HG03039 (cell line): ENCODE results near the gene GCNA.

ENCODE experiments used
- ATAC-seq: cut with Tn5 transposase; IDR thresholded peaks from one replicate; pipeline ENCODE4 v1.9.1; 2021; ENCODE audit warnings: mild to moderate bottlenecking, moderate library complexity; ENCODE audit not compliant: unreplicated experiment

Gene GCNA

GRCh38 chrX:71578253-71579135 is at the start of gene GCNA:
TSS of gene GCNA (plus strand) at chrX:71578437. CDS start at chrX:71580822, 2,385 bp downstream.
- ATAC-seq = no peak

- ATAC-seq = no peak
Observed at GRCh38 chrX:71532078-71532752, 46.0 kb upstream of the GCNA start.

GRCh38 chrX:71532753-71533425 is 45.3 kb upstream of the GCNA start, which contains the start of gene OGT:
TSS of gene OGT (plus strand) at chrX:71533104. CDS start at chrX:71533300, 196 bp downstream.
- peak; percentile 61 for ATAC-seq

GRCh38 chrX:71533516-71533850 is 44.8 kb upstream of the GCNA start:
- no peak for ATAC-seq

DNA sequence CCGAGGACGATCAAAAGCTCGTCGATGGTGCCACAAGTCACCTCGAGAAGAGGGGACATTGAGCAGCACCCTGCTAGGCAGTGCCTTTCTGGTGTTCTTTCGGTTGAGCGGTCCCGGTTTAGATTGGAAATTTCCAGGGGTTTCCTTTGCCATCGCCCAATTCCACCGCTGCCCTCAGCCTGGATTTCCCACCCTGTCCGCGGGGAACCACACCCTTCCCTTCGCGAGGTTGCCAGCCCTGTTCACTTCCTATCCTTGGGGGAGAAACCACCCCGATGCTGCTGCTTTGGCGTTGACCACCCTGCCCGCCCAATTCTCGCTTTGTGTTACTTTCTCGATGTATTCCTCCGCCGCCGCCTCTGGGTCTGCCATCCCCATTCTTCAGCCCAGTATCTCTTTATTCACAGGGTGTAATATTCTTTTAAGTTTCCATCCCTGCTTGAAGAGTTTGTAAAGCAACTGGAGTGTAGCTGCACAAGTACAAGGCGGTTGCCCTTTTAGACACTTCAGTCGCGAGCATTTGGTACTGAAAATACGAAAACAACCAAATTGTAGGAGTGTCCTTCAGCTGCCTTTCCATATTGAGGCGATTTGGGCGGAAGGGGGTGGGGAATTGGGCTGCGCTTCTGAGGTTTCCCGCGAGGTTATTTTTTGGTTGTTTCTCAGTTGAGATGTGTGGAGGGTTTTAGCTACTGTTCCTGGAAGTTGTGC is 44.2 kb upstream of the GCNA start:
- ATAC-seq = no peak

- ATAC-seq = no peak
Observed at GRCh38 chrX:71534773-71535544, 43.3 kb upstream of the GCNA start.

GRCh38 chrX:71536285-71536684 is 42.0 kb upstream of the GCNA start:
- no peak for ATAC-seq

DNA sequence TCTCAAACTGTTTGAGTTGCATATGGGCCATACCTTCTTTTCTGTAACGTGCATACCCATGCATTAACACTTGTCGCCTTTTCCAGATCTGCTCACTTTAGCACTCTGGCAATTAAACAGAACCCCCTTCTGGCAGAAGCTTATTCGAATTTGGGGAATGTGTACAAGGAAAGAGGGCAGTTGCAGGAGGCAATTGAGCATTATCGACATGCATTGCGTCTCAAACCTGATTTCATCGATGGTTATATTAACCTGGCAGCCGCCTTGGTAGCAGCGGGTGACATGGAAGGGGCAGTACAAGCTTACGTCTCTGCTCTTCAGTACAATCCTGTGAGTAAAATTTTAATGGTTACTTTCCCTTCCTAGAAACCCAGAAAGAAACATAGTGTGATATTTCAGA is 40.5 kb upstream of the GCNA start:
- ATAC-seq = no peak

- peak; percentile 13 for ATAC-seq
Observed at GRCh38 chrX:71540801-71541200, 37.4 kb upstream of the GCNA start.

DNA sequence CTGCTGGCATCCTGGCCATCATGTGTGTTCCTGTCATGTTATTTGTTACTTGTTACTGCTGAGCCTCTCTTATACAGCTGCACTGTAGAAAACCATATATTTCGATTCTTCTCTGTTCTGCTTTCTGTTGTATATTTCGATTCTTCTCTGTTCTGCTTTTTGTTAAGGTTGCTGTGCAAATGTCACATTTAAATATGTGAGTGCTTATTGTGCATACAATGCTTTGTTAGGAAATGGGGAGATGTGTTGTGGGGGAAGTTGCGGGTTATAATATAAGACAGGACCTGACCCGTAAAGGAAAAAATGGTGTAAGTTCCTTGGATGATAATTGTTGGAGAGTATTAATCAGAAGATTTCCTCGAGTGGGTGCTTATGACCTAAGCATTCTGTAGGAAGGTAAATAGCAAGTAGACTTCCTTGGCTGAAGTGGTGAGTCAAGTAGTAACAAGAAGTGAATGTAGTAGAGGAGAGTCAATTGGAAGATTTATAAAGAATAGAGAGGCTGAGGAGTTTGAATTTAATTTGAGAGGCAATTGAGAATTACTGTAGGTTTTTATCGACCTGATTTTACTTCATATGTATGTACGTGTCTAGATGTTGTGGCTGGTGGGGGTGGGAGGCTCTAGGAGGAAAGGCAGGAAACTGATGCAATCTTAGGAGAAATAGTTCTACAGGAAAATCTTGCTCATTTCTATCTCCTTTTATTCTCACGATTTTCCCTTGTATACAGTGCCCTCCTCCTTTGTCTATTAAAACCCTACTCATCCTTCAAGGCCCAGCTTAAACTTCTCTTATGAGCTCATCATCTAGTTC is 36.8 kb upstream of the GCNA start:
- ATAC-seq = peak; percentile 62

DNA sequence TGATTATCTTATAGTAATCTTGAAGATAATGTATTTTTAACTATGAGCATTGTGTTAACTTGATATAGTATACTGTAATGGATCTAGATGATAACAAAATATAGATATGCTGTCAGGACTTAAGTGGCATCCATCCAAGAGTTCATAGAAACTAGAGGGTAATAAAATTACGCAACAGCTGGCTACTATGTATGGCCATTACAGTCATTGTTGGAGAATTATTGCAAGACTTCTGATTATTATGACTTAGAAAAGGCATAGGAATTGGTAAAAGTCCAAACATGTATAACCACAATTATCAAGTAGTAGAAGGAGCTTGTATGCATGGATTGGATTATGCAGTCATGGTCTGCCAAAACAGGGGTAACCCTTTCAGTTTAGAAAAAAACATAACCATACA is 35.8 kb upstream of the GCNA start:
- no peak for ATAC-seq

DNA sequence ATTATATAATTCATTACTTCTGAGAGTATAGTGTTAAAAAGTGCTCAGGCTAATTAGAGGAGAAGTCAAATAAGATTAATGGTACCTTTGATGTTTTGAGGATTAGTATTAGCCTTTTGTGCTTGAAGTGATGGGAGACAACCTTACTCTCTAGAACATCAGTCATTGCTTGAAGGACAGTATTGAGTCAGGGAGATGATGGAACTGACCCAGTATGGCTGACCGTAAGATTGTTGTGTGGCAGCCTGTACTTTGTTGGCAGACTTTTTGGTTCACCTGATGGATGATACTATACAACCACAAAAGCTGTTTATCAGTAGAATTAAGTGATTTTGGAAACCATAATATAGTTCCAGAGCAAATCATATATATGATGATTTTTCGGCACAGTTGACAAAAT is 35.4 kb upstream of the GCNA start:
- no peak for ATAC-seq

GRCh38 chrX:71543316-71543715 is 34.9 kb upstream of the GCNA start:
- ATAC-seq = no peak

DNA sequence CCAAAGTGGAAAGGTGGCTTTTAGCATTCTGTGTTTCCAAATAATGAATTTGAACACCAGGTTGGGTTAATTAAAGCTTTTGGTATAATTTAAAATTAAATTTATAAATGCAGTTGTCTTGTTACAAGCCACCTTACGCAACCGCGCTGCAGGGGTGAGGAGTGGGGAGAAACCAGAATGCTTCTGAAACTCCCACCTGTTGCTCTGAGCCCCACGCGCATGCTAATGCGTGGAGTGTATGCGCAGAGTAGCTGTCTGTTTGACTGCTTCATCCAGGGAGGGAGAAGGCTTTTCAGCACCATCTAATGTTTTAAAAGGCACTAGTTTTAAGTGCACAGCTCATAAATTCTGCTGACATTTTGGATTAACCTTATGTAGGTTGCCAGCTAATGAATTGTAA is 32.9 kb upstream of the GCNA start:
- no peak for ATAC-seq

GRCh38 chrX:71546879-71547278 is 31.4 kb upstream of the GCNA start:
- ATAC-seq = no peak

GRCh38 chrX:71547339-71547738 is 30.9 kb upstream of the GCNA start:
- ATAC-seq = no peak

DNA sequence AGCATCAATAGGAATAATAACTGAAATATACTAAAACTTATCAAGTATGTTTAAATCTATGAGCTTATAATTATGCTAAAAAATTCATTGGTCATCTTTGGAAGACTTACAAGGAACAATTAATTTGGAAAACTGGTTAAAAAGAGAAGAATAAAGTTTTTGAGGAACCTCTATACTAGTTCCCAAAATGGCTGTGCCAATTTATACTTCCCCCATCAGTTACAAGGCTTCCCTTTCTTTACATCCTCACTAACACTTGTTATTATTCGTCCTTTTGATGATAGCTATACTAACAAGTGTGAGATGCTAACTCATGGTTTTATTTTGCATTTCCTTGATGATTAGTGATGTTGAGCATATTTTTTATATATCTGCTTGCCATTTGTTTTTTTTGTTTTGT is 28.3 kb upstream of the GCNA start:
- ATAC-seq = no peak

DNA sequence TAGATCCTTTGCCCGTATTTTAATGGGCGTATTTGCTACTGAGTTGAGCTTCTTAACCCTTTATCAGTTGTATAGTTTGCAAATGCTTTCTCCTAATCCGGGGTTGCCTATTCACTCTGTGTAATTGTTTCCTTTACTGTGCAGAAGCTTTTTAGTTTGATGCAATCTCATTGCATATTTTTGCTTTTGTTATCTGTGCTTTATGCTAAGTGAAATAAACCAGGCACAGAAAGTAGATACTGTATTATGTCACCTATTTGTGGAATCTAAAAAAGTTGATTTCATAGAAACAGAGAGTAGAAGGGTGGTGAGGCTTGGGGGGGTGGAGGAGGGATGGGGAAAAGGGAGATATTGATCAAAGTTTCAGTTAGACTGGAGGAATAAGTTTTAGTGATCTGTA is 27.7 kb upstream of the GCNA start:
- ATAC-seq = no peak

DNA sequence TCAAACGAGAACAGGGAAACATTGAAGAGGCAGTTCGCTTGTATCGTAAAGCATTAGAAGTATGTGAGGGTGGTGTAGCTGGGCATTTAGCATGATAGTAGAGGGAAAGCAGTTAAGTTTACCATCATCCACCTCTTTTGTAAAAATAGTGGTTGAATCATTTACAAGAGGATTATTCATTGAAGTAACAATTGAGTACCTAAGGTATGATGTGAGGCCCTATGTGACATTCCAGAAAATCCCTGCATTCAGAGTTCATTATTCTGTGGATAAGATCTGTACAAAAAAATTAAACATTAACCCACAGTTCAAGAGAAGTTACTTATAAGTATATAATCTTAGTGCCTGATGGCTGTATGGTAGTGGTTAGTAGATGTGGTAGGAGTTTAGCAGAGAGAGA is 22.2 kb upstream of the GCNA start:
- ATAC-seq = no peak

GRCh38 chrX:71558920-71559319 is 19.3 kb upstream of the GCNA start:
- no peak for ATAC-seq
